GM18505 (cell line): Measurements from ENCODE around the gene CDKAL1.

ENCODE experiments used
- ATAC-seq: cut with Tn5 transposase; IDR thresholded peaks from one replicate; pipeline ENCODE4 v1.9.1; 2021; ENCODE audit not compliant: unreplicated experiment
- POLR2A ChIP-seq: IDR thresholded peaks from 4 replicates; pipeline ENCODE4 v1.6.1; 2011; ENCODE audit warnings: borderline replicate concordance; ENCODE audit not compliant: insufficient read depth, insufficient read length; ENCODE audit errors: extremely low read depth

CDKAL1 gene

GRCh38 chr6:20771409-20771808 is 237.2 kb downstream of the CDKAL1 start:
- no peak for ATAC-seq
- TF ChIP-seq POLR2A = no peak

- no peak for ATAC-seq
- no peak for TF ChIP-seq POLR2A
Observed at GRCh38 chr6:20773822-20774221, 239.6 kb downstream of the CDKAL1 start.

- no peak for TF ChIP-seq POLR2A
- ATAC-seq = no peak
Observed at GRCh38 chr6:20775981-20776380, 241.7 kb downstream of the CDKAL1 start.

- TF ChIP-seq POLR2A = no peak
- ATAC-seq = no peak
Observed at GRCh38 chr6:20777801-20778200, 243.5 kb downstream of the CDKAL1 start.

GRCh38 chr6:20778459-20778858 is 244.2 kb downstream of the CDKAL1 start:
- no peak for ATAC-seq
- TF ChIP-seq POLR2A = no peak

- no peak for ATAC-seq
Observed at GRCh38 chr6:20778912-20779311, 244.7 kb downstream of the CDKAL1 start.

GRCh38 chr6:20789162-20789561 is 254.9 kb downstream of the CDKAL1 start:
- TF ChIP-seq POLR2A = no peak
- ATAC-seq = no peak

More at GRCh38 chr6:20778912-20779311, 244.7 kb downstream of the CDKAL1 start:
- no peak for TF ChIP-seq POLR2A

- TF ChIP-seq POLR2A = no peak
Observed at GRCh38 chr6:20790032-20790791, 256.0 kb downstream of the CDKAL1 start.

GRCh38 chr6:20791074-20791473 is 256.8 kb downstream of the CDKAL1 start:
- no peak for TF ChIP-seq POLR2A
- no peak for ATAC-seq

More at GRCh38 chr6:20790032-20790791, 256.0 kb downstream of the CDKAL1 start:
- no peak for ATAC-seq

GRCh38 chr6:20791944-20792343 is 257.7 kb downstream of the CDKAL1 start:
- ATAC-seq = no peak
- TF ChIP-seq POLR2A = no peak

- TF ChIP-seq POLR2A = no peak
- ATAC-seq = no peak
Observed at GRCh38 chr6:20793174-20793573, 258.9 kb downstream of the CDKAL1 start.

GRCh38 chr6:20797597-20797996 is 263.3 kb downstream of the CDKAL1 start:
- no peak for TF ChIP-seq POLR2A
- no peak for ATAC-seq

GRCh38 chr6:20800229-20800628 is 266.0 kb downstream of the CDKAL1 start:
- no peak for ATAC-seq
- no peak for TF ChIP-seq POLR2A

- no peak for TF ChIP-seq POLR2A
- ATAC-seq = no peak
Observed at GRCh38 chr6:20800653-20801052, 266.4 kb downstream of the CDKAL1 start.
